ENCODE measurements around the gene ZNF837. TPM values are rescaled to one million over a fixed set of nuclear protein-coding genes. Genes with fewer than 3 reads are reported as not detected.
"Not testable (repeated sequence)": the region's sequence is repeated elsewhere in the genome, so short reads cannot be mapped to it uniquely, and the experiment has no call there.

The ZNF837 gene
- total and polyA plus RNA-seq, 5 donors from 2014 or later: 1.1 to 7.7 (median 3.2) TPM

- H3K36me3 ChIP-seq (ENCODE audit: control insufficient read depth, insufficient read depth, low read length): no peaks in the 10 kb centered on the region
- no peak overlapping the region for H3K27ac ChIP-seq (ENCODE audit: insufficient read depth, low read length, poor library complexity, severe bottlenecking)
- ATAC-seq (ENCODE audit: low read depth in 2 of 2) (no peak), DNase-seq (no peak)
- H3K27me3 ChIP-seq (ENCODE audit: control insufficient read depth, insufficient read depth, low read length): no peaks in the 10 kb centered on the region
- Mint-ChIP-seq H3K4me3 (peak overlapping the region in 2 of 4 donors; percentile 27 to 46), H3K4me1 (peaks cover 0 to 35% (median 17%) of the 10 kb centered on the region in 4 donors), H3K36me3 (peaks cover 8% of the 10 kb centered on the region), H3K27me3 (peaks cover 5% of the 10 kb centered on the region), H3K9me3 (peaks cover 0 to 2% (median 0%) of the 10 kb centered on the region in 7 donors), H3K27ac (no peak overlapping the region)
- no peaks in the 10 kb centered on the region for H3K9me3 ChIP-seq (ENCODE audit: control insufficient read depth in 2 of 2, low read length in 2 of 2)
- H3K4me1 ChIP-seq (ENCODE audit: control insufficient read depth, insufficient read depth, low read length, poor library complexity, severe bottlenecking): peaks cover 20% of the 10 kb centered on the region
- H3K4me3 ChIP-seq (ENCODE audit: low read depth, low read length): no peak overlapping the region
Observed at GRCh38 chr19:58349590-58349989, 31.2 kb downstream of the ZNF837 start.

GRCh38 chr19:58348080-58348479 is 32.8 kb downstream of the ZNF837 start:
- not testable (repeated sequence) for DNase-seq; H3K9me3 Mint-ChIP-seq; H3K27me3 ChIP-seq (ENCODE audit: control insufficient read depth, insufficient read depth, low read length); H3K27me3 Mint-ChIP-seq; H3K36me3 Mint-ChIP-seq; H3K36me3 ChIP-seq (ENCODE audit: control insufficient read depth, insufficient read depth, low read length); ATAC-seq (ENCODE audit: low read depth in 2 of 2); H3K9me3 ChIP-seq (ENCODE audit: control insufficient read depth in 2 of 2, low read length in 2 of 2)
- Mint-ChIP-seq H3K4me1 (peaks cover 0 to 35% (median 17%) of the 10 kb centered on the region in 4 donors), H3K4me3 (peak overlapping the region; percentile 89 to 96 (median 92)), H3K27ac (peak overlapping the region; percentile 43 to 93 (median 60))
- H3K27ac ChIP-seq (ENCODE audit: insufficient read depth, low read length, poor library complexity, severe bottlenecking): peak overlapping the region; percentile 57
- H3K4me3 ChIP-seq (ENCODE audit: low read depth, low read length): peak overlapping the region; percentile 69
- peaks cover 20% of the 10 kb centered on the region for H3K4me1 ChIP-seq (ENCODE audit: control insufficient read depth, insufficient read depth, low read length, poor library complexity, severe bottlenecking)

- Histone ChIP-seq H3K36me3 (ENCODE audit: control insufficient read depth, insufficient read depth, low read length) (no peaks in the 10 kb centered on the region), H3K4me3 (ENCODE audit: low read depth, low read length) (peak overlapping the region; percentile 69), H3K27me3 (ENCODE audit: control insufficient read depth, insufficient read depth, low read length) (no peaks in the 10 kb centered on the region), H3K9me3 (ENCODE audit: control insufficient read depth in 2 of 2, low read length in 2 of 2) (no peaks in the 10 kb centered on the region), H3K27ac (ENCODE audit: insufficient read depth, low read length, poor library complexity, severe bottlenecking) (peak overlapping the region; percentile 70), H3K4me1 (ENCODE audit: control insufficient read depth, insufficient read depth, low read length, poor library complexity, severe bottlenecking) (peaks cover 20% of the 10 kb centered on the region)
- Mint-ChIP-seq H3K27ac (peak overlapping the region; percentile 86 to 93 (median 90)), H3K36me3 (peaks cover 12% of the 10 kb centered on the region), H3K4me3 (peak overlapping the region; percentile 89 to 96 (median 92)), H3K9me3 (peaks cover 0 to 2% (median 0%) of the 10 kb centered on the region in 7 donors), H3K27me3 (peaks cover 5% of the 10 kb centered on the region), H3K4me1 (peaks cover 0 to 32% (median 17%) of the 10 kb centered on the region in 4 donors)
- DNase-seq (peak; percentile 61 to 73 (median 66)), ATAC-seq (ENCODE audit: low read depth in 2 of 2) (peak; percentile 89)
Observed at GRCh38 chr19:58346961-58347929, 33.6 kb downstream of the ZNF837 start.

GRCh38 chr19:58345558-58345957 is 35.3 kb downstream of the ZNF837 start:
- Mint-ChIP-seq H3K36me3 (peaks cover 22% of the 10 kb centered on the region), H3K27me3 (peaks cover 5% of the 10 kb centered on the region), H3K27ac (peak overlapping the region in 2 of 3 donors; percentile 80 to 90), H3K4me3 (peak overlapping the region; percentile 57 to 93 (median 84)), H3K4me1 (peaks cover 0 to 32% (median 22%) of the 10 kb centered on the region in 4 donors), H3K9me3 (no peaks in the 10 kb centered on the region)
- H3K4me1 ChIP-seq (ENCODE audit: control insufficient read depth, insufficient read depth, low read length, poor library complexity, severe bottlenecking): peaks cover 20% of the 10 kb centered on the region
- H3K36me3 ChIP-seq (ENCODE audit: control insufficient read depth, insufficient read depth, low read length): no peaks in the 10 kb centered on the region
- no peak for ATAC-seq (ENCODE audit: low read depth in 2 of 2)
- H3K9me3 ChIP-seq (ENCODE audit: control insufficient read depth in 2 of 2, low read length in 2 of 2): no peaks in the 10 kb centered on the region
- H3K27ac ChIP-seq (ENCODE audit: insufficient read depth, low read length, poor library complexity, severe bottlenecking): no peak overlapping the region
- no peaks in the 10 kb centered on the region for H3K27me3 ChIP-seq (ENCODE audit: control insufficient read depth, insufficient read depth, low read length)
- H3K4me3 ChIP-seq (ENCODE audit: low read depth, low read length): no peak overlapping the region
- DNase-seq: no peak

- H3K4me1 ChIP-seq (ENCODE audit: control insufficient read depth, insufficient read depth, low read length, poor library complexity, severe bottlenecking): no peaks in the 10 kb centered on the region
- no peak for DNase-seq
Observed at GRCh38 chr19:58338825-58339558, 41.8 kb downstream of the ZNF837 start.

GRCh38 chr19:58338336-58338735 is 42.5 kb downstream of the ZNF837 start:
- H3K4me3 Mint-ChIP-seq: no peak overlapping the region
- ATAC-seq (ENCODE audit: low read depth in 2 of 2): no peak
- H3K36me3 Mint-ChIP-seq: peaks cover 46% of the 10 kb centered on the region
- peaks cover 4 to 10% (median 6%) of the 10 kb centered on the region in 4 donors for H3K4me1 Mint-ChIP-seq
- Histone ChIP-seq H3K27me3 (ENCODE audit: control insufficient read depth, insufficient read depth, low read length) (no peaks in the 10 kb centered on the region), H3K4me1 (ENCODE audit: control insufficient read depth, insufficient read depth, low read length, poor library complexity, severe bottlenecking) (no peaks in the 10 kb centered on the region), H3K27ac (ENCODE audit: insufficient read depth, low read length, poor library complexity, severe bottlenecking) (no peak overlapping the region), H3K4me3 (ENCODE audit: low read depth, low read length) (no peak overlapping the region), H3K9me3 (ENCODE audit: control insufficient read depth in 2 of 2, low read length in 2 of 2) (no peaks in the 10 kb centered on the region), H3K36me3 (ENCODE audit: control insufficient read depth, insufficient read depth, low read length) (peaks cover 18% of the 10 kb centered on the region)
- no peak overlapping the region for H3K27ac Mint-ChIP-seq
- H3K9me3 Mint-ChIP-seq: peaks cover 0 to 3% (median 0%) of the 10 kb centered on the region in 7 donors
- DNase-seq: no peak
- H3K27me3 Mint-ChIP-seq: no peaks in the 10 kb centered on the region

More at GRCh38 chr19:58338825-58339558, 41.8 kb downstream of the ZNF837 start:
- H3K36me3 Mint-ChIP-seq: peaks cover 46% of the 10 kb centered on the region
- no peak for ATAC-seq (ENCODE audit: low read depth in 2 of 2)
- no peaks in the 10 kb centered on the region for H3K27me3 Mint-ChIP-seq
- Histone ChIP-seq H3K27me3 (ENCODE audit: control insufficient read depth, insufficient read depth, low read length) (no peaks in the 10 kb centered on the region), H3K4me3 (ENCODE audit: low read depth, low read length) (no peak overlapping the region), H3K27ac (ENCODE audit: insufficient read depth, low read length, poor library complexity, severe bottlenecking) (no peak overlapping the region), H3K36me3 (ENCODE audit: control insufficient read depth, insufficient read depth, low read length) (peaks cover 18% of the 10 kb centered on the region), H3K9me3 (ENCODE audit: control insufficient read depth in 2 of 2, low read length in 2 of 2) (no peaks in the 10 kb centered on the region)
- H3K9me3 Mint-ChIP-seq: peaks cover 0 to 3% (median 0%) of the 10 kb centered on the region in 7 donors
- no peak overlapping the region for H3K27ac Mint-ChIP-seq
- peaks cover 4 to 10% (median 6%) of the 10 kb centered on the region in 4 donors for H3K4me1 Mint-ChIP-seq
- H3K4me3 Mint-ChIP-seq: no peak overlapping the region

- no peak for ATAC-seq (ENCODE audit: low read depth in 2 of 2)
- Mint-ChIP-seq H3K27ac (no peak overlapping the region), H3K4me1 (peaks cover 4 to 15% (median 7%) of the 10 kb centered on the region in 4 donors), H3K9me3 (peaks cover 0 to 3% (median 0%) of the 10 kb centered on the region in 7 donors), H3K27me3 (no peaks in the 10 kb centered on the region), H3K4me3 (no peak overlapping the region), H3K36me3 (peaks cover 39% of the 10 kb centered on the region)
- DNase-seq: no peak
- Histone ChIP-seq H3K4me1 (ENCODE audit: control insufficient read depth, insufficient read depth, low read length, poor library complexity, severe bottlenecking) (no peaks in the 10 kb centered on the region), H3K9me3 (ENCODE audit: control insufficient read depth in 2 of 2, low read length in 2 of 2) (no peaks in the 10 kb centered on the region), H3K27ac (ENCODE audit: insufficient read depth, low read length, poor library complexity, severe bottlenecking) (no peak overlapping the region), H3K36me3 (ENCODE audit: control insufficient read depth, insufficient read depth, low read length) (peaks cover 18% of the 10 kb centered on the region), H3K27me3 (ENCODE audit: control insufficient read depth, insufficient read depth, low read length) (no peaks in the 10 kb centered on the region), H3K4me3 (ENCODE audit: low read depth, low read length) (no peak overlapping the region)
Observed at GRCh38 chr19:58336820-58337219, 44.0 kb downstream of the ZNF837 start.
